Measurements from ENCODE around the gene RDH16. TPM values are rescaled to one million over a fixed set of nuclear protein-coding genes. Genes with fewer than 3 reads are reported as not detected.

The RDH16 gene
- total RNA-seq, 1 experiment from 2014 or later = 0.59 TPM

DNA sequence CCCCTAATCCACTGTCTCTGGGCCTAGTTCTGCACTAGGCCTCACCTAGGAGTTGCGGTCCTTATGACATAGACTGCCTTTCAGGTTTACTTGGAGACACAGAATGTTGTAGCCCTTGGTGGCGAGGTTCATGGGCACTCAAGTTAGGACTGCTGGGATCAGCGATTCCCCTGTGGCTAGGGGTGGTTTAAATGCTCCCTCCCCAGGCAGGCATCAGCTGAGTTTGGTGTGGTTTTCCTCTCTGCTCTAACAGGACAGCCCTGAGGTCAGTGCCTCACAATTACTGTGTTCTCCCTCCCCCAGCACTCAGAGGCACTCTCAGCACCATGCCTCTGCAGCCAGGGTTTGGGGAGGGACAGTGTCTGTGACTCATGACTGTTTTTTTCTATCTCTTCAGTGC lies 22.2 kb upstream of the RDH16 start:
- intact Hi-C loops (cut with micrococcal nuclease) = no loop called here
- Histone ChIP-seq H3K9me2 (ENCODE audit: insufficient read depth) (no peaks in the 10 kb centered on the region), H3K36me3 (ENCODE audit: control insufficient read depth in 1 of 2, insufficient read depth in 2 of 2, low read length in 2 of 2) (no peaks in the 10 kb centered on the region), H3K27ac (ENCODE audit: low read depth, low read length) (no peak overlapping the region), H3K4me1 (ENCODE audit: control insufficient read depth in 1 of 2, insufficient read depth in 2 of 2, low read length in 2 of 2) (no peaks in the 10 kb centered on the region), H3K4me2 (ENCODE audit: low read length) (no peak overlapping the region), H2AFZ (ENCODE audit: low read depth, low read length, poor library complexity, severe bottlenecking) (no peak overlapping the region), H4K20me1 (ENCODE audit: insufficient read depth) (no peaks in the 10 kb centered on the region), H3K27me3 (ENCODE audit: insufficient read depth, low read length) (no peaks in the 10 kb centered on the region), H3K79me2 (ENCODE audit: insufficient read depth, low read length) (no peaks in the 10 kb centered on the region), H3K4me3 (replicated peaks in 1 of 2; ENCODE audit: low read depth in 1 of 2, low read length in 2 of 2) (no peak overlapping the region), H3K9ac (ENCODE audit: low read length) (no peak overlapping the region), H3K9me3 (ENCODE audit: control insufficient read depth in 1 of 2, insufficient read depth in 1 of 2, low read depth in 1 of 2, low read length in 2 of 2) (no peaks in the 10 kb centered on the region)
- no TSS peak for BruUV-seq (replicated peaks)
- POLR2A ChIA-PET = no interaction called here
- DNase-seq (ENCODE audit: low read depth, low spot score) = no peak
- RAD21 ChIA-PET (ENCODE audit: low non-redundant PET in 1 of 2, low total read pairs in 2 of 2, uncharacterized antibody in 2 of 2, unreplicated experiment in 2 of 2) = no interaction called here
- no peak for TF ChIP-seq RAD21 (IDR thresholded peaks at IDR 0.05; ENCODE audit: low read depth)
- no peak for TF ChIP-seq EZH2 (IDR thresholded peaks at IDR 0.05)
- TF ChIP-seq, protein P1, sequence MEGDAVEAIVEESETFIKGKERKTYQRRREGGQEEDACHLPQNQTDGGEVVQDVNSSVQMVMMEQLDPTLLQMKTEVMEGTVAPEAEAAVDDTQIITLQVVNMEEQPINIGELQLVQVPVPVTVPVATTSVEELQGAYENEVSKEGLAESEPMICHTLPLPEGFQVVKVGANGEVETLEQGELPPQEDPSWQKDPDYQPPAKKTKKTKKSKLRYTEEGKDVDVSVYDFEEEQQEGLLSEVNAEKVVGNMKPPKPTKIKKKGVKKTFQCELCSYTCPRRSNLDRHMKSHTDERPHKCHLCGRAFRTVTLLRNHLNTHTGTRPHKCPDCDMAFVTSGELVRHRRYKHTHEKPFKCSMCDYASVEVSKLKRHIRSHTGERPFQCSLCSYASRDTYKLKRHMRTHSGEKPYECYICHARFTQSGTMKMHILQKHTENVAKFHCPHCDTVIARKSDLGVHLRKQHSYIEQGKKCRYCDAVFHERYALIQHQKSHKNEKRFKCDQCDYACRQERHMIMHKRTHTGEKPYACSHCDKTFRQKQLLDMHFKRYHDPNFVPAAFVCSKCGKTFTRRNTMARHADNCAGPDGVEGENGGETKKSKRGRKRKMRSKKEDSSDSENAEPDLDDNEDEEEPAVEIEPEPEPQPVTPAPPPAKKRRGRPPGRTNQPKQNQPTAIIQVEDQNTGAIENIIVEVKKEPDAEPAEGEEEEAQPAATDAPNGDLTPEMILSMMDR (IDR thresholded peaks at IDR 0.05 in 2 of 3, conservative IDR thresholded peaks at IDR 0.05 in 1 of 3; ENCODE audit: borderline replicate concordance in 1 of 3, insufficient read depth in 1 of 3, low read depth in 2 of 3, low read length in 2 of 3) = no peak
- CTCF ChIA-PET = no interaction called here
- no peak for ATAC-seq

DNA sequence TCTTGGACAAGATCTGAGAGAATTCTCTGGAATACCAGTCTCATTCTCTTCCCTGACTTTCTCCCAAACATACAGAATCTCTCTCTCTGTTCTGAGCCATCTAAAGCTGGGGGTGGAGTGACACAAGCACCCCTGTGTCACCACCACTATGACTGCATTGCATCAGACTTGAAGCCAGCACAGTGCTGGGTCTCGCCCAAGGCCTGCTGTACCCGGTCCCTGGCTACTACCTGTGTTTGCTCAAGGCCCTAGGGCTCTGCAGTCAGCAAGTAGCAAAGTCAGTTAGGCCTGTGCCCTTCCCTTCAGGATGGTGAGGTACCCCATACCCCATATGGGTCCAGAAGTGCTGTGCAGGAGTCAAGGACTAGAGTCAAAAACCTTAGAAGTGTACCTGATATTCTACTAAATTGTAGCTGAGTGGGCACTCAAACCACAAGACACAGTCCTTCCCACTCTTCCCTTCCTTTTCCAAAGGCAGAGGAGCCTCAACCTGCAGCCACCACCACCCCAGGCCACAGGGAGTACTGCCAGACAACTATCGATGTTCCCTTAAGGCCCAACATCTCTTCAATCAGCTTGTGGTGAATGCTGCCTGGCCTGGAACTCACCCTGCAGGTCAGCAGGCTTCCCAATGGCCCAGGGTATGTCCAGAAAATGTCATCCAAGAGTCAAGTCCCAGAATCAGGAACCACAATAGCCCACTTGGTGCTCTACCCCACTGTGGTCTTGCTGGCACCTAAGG lies 21.2 kb upstream of the RDH16 start:
- Histone ChIP-seq H3K27me3 (ENCODE audit: insufficient read depth, low read length) (no peaks in the 10 kb centered on the region), H3K9me3 (ENCODE audit: control insufficient read depth in 1 of 2, insufficient read depth in 1 of 2, low read depth in 1 of 2, low read length in 2 of 2) (no peaks in the 10 kb centered on the region), H3K4me2 (ENCODE audit: low read length) (no peak overlapping the region), H3K79me2 (ENCODE audit: insufficient read depth, low read length) (no peaks in the 10 kb centered on the region), H3K36me3 (ENCODE audit: control insufficient read depth in 1 of 2, insufficient read depth in 2 of 2, low read length in 2 of 2) (no peaks in the 10 kb centered on the region), H3K9ac (ENCODE audit: low read length) (no peak overlapping the region), H3K27ac (ENCODE audit: low read depth, low read length) (no peak overlapping the region), H3K4me3 (replicated peaks in 1 of 2; ENCODE audit: low read depth in 1 of 2, low read length in 2 of 2) (no peak overlapping the region), H4K20me1 (ENCODE audit: insufficient read depth) (no peaks in the 10 kb centered on the region), H2AFZ (ENCODE audit: low read depth, low read length, poor library complexity, severe bottlenecking) (no peak overlapping the region), H3K9me2 (ENCODE audit: insufficient read depth) (no peaks in the 10 kb centered on the region), H3K4me1 (ENCODE audit: control insufficient read depth in 1 of 2, insufficient read depth in 2 of 2, low read length in 2 of 2) (no peaks in the 10 kb centered on the region)
- ChIA-PET RAD21 (ENCODE audit: low non-redundant PET in 1 of 2, low total read pairs in 2 of 2, uncharacterized antibody in 2 of 2, unreplicated experiment in 2 of 2) (no interaction called here), POLR2A (no interaction called here), CTCF (no interaction called here)
- ATAC-seq (no peak), DNase-seq (ENCODE audit: low read depth, low spot score) (no peak)
- no TSS peak for BruUV-seq (replicated peaks)
- intact Hi-C loops (cut with micrococcal nuclease) = no loop called here
- no peak for TF ChIP-seq EZH2phosphoT487 (IDR thresholded peaks at IDR 0.05; ENCODE audit: borderline replicate concordance)
- no peak for TF ChIP-seq ZFX (IDR thresholded peaks at IDR 0.05)
- no peak for TF ChIP-seq EGR1 (IDR thresholded peaks at IDR 0.05; ENCODE audit: low read depth)
- TF ChIP-seq SIN3A (IDR thresholded peaks at IDR 0.05; ENCODE audit: low read depth) = no peak
- no peak for TF ChIP-seq REST (IDR thresholded peaks at IDR 0.05; ENCODE audit: low read depth)
- TF ChIP-seq CBX3 (IDR thresholded peaks at IDR 0.05; ENCODE audit: low read depth) = no peak
- TF ChIP-seq, protein P2, sequence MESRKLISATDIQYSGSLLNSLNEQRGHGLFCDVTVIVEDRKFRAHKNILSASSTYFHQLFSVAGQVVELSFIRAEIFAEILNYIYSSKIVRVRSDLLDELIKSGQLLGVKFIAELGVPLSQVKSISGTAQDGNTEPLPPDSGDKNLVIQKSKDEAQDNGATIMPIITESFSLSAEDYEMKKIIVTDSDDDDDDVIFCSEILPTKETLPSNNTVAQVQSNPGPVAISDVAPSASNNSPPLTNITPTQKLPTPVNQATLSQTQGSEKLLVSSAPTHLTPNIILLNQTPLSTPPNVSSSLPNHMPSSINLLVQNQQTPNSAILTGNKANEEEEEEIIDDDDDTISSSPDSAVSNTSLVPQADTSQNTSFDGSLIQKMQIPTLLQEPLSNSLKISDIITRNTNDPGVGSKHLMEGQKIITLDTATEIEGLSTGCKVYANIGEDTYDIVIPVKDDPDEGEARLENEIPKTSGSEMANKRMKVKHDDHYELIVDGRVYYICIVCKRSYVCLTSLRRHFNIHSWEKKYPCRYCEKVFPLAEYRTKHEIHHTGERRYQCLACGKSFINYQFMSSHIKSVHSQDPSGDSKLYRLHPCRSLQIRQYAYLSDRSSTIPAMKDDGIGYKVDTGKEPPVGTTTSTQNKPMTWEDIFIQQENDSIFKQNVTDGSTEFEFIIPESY (IDR thresholded peaks at IDR 0.05; ENCODE audit: extremely low read depth, insufficient replicate concordance, low read length) = no peak
